ENCODE results near the gene ARID3C.
A peak's percentile ranks its signal among the peaks of the same experiment; 100 is the strongest.
"Not testable (repeated sequence)": the region's sequence is repeated elsewhere in the genome, so short reads cannot be mapped to it uniquely, and the experiment has no call there.

The ARID3C gene

DNA sequence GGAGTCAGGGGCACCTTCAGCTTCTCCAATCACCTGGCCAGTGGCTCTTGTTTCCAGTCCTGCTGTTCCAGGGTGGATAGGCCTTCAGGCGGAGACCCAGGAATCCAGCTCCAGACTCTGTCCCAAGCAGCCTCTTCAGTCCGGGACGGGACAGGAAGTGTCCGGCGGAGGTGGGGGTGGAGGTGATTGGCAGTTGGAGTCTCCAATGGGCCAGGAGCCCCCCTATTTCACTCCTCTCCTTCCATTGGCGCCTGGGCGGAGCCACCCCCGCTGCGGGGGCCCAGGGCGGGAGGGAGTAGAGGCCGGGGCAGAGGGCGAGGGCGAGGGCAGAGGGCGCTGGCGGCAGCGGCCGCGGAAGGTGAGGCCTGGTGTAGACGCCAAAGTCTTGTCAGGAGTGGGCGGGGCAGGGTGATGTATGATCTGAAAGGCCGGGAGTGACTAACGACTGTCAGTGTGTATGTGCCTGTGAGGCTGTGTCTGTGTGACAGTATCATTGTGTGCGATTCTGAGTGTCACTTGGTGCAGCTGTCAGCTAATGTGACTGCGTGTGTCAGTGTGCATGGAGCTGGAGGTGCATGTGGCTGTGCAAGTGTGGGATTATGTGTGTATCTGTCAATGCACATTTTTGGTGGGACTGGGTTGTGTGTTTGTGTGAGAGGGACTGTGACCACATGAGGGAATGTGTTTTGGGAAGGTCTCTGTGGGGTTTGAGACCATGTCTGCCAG, 23.2 kb upstream of the ARID3C start, which contains the start of gene IL11RA:
IL11RA (plus strand) TSS at position 310 of the 726 bp plus-strand sequence. CDS start 3,033 bp downstream, outside the sequence.
- DNase-seq = no peak

DNA sequence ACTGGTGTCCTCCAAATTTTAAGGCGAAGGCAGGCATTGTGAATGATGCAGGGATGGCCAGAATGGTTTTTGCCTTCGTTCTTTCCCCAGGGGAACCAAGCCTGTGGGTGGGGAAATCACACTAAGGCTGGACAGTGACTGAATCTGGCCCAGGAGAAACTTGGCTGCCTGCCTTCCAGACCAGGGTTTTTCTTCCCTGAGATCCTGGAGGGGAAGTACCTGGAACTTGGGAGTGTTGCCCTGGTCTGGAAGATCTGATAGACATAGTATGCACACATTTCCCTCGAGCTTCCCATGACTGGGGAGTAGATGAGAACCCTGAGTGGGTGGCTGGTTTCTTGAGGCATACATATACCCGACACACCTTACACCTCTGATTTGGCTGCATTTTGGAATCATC, 22.5 kb upstream of the ARID3C start:
- DNase-seq = no peak

DNA sequence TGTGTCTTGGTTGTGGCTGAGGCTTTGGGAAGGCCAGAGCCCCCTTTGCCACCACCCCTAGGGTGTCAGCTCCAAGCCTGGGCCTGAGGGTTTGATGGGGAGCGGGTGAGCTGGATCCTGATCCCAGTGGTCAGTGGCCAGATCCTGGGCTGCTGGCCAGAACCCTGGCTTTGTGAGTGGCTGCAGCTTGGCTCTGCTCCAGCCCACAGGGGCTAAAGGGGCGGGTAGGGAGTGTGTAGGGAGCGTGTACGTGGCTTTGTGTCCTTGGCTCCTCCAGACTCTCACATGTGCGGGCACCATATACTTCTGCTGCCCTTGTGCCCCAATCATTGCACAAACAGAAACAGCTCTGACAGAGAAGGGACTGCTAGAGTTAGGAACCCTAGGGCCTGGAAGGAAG, 21.9 kb upstream of the ARID3C start:
- no peak for DNase-seq

DNA sequence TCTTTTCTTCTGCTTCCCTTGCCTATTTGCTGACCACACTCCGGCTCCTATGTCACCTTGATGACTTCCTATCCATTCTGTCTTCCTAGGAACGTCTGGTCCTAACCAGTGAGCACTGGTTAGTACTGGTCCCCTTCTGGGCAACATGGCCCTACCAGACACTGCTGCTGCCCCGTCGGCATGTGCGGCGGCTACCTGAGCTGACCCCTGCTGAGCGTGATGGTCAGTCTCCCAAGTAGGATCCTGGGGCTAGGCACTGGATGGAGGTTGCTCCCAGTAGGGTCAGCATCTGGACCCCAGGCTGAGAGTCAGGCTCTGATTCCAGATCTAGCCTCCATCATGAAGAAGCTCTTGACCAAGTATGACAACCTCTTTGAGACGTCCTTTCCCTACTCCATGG, 19.8 kb upstream of the ARID3C start:
- DNase-seq = no peak

DNA sequence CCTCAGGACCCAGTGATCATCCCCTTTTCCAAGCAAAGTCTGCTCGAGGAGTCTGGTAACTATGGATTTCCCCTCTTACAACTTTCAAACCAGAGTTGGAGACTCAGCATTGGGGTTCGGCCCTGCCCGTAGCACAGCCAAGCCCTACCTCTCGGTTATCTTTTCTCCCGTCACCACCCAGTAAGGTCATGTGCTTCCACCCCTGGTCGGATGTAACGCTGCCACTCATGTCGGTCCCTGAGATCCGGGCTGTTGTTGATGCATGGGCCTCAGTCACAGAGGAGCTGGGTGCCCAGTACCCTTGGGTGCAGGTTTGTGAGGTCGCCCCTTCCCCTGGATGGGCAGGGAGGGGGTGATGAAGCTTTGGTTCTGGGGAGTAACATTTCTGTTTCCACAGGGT, 18.8 kb upstream of the ARID3C start:
- DNase-seq = no peak

DNA sequence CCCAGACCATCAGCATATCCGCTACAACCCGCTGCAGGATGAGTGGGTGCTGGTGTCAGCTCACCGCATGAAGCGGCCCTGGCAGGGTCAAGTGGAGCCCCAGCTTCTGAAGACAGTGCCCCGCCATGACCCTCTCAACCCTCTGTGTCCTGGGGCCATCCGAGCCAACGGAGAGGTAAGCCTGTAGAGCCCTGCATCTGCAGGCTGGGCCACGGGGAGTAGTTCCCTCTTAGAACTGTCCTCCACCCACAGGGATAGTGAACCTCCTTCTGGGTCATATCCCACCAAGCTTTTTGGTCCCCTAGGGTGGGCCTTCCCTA, 18.2 kb upstream of the ARID3C start:
- DNase-seq = no peak

DNA sequence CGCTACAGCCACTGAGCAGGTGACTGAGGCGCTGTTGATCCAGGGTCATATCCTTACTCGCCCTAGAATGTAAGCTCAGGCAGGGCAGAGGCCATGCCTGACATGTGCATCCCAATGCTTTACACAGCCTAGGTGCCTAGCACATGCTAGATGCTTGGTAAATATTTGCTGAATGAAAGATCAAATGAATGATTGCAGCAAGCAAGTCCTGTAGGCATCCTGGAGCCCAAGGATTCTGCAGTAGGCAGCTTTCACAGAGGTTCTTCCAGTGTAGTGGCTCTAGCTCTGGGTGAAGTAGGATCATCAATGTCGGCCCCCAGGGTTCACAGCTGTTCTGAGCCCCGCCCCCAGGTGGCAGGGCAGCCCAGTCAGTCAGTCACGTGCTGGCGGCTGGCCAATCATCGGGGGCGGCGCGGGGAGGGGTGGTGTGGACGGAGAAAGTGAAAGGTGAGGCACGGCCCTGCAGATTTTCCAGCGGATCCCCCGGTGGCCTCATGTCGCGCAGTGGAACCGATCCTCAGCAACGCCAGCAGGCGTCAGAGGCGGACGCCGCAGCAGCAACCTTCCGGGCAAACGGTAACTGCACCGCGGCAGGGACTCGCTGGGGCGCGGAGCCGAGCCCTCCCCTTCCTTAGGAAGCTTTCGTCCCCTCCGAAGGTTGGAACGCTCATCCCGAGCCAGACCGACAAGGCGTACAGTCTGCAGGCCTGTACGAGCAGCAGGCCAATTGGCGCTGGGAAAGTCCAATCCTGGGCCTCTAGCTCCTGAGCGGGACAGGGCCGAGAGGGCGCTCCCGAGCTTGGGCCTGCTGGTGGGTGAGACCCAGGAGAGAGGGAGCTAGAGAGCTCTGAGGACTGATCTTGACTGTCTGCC, 17.6 kb upstream of the ARID3C start, which contains the start of gene GALT:
GALT (plus strand) TSS at position 465 of the 873 bp plus-strand sequence; CDS start at position 495, 30 bp downstream.
- DNase-seq = peak; percentile 88

DNA sequence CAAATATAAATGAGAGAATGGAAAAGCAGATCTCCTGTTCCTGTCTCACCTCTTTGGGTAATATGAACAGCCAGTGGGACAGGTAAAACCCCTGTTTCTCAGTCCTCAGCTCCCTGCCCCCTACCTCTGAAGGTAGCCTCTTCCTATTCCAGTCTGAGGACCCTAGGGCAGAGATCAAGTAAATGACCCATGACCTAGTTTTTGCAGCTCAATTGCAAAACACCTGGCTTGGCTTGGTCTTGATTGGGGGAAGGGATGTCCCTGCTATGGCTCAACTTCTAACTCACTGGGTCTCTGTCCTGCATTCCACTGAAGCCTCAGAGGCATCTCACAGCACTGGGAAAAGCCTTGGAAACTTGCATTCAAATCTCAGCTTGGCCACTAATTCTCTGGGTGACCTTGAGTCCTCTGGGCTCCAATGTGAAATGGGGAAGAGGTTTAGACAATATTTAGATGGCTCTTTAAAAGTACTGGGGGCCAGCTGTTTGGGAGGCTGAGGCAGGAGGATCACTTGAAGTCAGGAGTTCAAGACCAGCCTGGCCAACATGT, 16.0 kb upstream of the ARID3C start:
- no peak for DNase-seq

DNA sequence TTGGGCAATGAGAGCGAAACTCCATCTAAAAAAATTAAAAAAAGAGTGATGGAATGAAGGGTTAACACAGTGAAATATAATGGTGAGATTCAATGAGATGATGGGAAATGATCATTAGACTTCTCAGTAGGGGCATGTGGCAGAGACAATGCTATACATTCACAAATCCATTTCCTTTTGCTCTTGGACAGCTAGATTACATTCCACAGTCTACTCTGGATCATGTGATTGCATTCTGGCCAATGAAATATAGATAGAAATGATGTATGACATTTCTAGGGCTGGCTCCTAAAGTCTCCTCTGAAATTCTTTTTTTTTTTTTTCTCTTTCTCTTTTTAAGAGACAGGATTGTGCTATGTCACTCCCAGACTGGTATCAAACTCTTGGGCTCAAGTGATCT, 13.8 kb upstream of the ARID3C start:
- DNase-seq = no peak

DNA sequence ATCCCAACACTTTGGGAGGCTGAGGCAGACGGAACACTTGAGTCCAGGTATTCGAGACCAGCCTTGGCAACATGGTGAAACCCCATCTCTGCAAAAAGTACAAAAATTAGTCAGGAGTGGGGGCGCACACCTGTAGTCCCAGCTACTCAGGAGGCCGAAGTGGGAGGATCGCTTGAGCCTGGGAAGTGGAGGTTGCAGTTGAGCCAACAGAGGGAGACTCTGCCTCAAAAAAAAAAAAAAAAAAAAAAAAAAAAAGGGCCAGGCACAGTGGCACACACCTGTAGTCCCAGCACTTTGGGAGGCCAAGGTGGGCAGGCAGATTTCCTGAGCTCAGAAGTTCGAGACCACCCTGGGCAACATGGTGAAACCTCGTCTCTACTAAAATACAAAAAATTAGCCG, 10.5 kb upstream of the ARID3C start:
- DNase-seq = not testable (repeated sequence)

DNA sequence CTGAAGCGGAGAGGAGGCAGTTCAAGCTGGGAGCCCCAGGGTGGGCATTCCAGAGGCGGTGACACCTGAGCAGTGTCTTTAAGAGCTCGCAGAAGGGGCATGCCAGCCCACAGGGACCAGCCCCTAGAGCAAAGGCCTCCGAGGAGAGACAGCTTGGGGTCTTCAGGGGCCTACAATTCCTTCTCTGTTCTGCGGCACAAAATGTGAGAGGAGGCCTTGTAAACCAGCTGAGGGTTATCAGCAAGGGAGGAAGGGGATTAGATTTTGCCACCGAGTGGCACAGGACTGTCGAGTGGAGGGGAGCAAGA, 9.2 kb upstream of the ARID3C start:
- no peak for DNase-seq

DNA sequence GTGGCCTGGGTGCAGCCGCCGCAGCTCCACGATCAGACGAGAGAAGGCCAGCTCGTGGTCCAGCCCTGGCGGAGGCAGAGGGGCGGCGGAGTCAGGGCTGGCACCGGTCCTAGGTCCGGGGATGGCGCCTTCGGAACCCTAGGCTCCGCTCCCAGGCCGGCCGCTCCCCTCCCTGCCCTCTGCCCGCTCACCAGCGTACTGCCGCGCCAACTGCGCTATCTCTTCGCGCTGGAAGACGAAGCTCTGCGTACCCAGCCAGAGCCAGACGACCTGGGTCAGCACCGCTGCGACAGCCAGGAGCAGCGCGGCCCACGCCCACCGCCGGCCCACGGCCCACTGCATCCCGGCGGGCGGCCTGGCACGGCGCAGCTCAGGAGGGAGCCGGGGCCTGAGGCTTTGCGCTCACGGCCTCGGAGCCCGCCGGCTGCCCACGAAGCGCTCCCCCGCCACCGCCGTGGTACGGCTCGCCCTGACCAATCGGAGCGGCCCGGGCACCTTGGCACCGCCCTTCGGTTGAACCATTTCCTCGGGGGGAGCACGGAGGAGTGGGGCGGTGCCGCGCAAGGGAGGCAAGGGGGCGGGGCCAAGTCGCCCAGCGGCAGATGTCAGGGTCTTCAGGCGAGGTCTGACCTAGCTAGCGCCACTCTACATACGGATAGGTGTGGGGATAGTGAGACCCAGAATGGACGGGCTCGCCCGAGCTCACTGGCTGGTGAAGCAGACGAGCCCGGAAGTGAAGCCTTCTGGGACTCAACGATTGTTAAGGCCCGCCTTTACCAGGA, 8.7 kb upstream of the ARID3C start, which contains the start of gene SIGMAR1:
SIGMAR1 (minus strand) TSS at position 432 of the 782 bp plus-strand sequence; CDS start at position 342, 90 bp downstream.
- peak; percentile 89 for DNase-seq

DNA sequence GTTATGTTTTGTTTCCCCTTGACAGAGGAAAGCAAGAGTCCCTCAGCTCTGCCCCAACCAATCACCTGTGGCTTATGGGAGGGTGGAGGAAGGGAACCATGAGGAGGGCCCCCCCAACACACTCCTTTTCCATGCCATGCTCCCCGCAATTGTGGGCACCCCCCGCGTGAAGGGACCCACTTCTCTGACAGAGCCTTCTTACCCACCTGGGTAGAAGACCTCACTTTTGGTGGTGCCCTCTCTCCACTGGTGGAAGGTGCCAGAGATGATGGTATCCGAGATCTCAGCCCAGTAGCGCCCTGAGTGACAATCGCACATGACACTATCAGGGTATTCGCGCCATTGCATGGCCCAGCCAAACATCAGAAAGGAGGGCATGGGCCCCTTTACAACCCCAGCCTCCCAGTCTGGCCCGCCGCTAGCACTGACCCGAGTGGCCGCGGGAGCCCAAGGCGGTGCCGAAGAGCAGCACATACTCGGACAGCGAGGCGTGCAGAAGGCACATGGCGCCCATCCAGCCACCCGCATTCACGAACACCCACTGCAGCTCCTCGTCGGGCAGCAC, 8.0 kb upstream of the ARID3C start:
- DNase-seq = no peak

DNA sequence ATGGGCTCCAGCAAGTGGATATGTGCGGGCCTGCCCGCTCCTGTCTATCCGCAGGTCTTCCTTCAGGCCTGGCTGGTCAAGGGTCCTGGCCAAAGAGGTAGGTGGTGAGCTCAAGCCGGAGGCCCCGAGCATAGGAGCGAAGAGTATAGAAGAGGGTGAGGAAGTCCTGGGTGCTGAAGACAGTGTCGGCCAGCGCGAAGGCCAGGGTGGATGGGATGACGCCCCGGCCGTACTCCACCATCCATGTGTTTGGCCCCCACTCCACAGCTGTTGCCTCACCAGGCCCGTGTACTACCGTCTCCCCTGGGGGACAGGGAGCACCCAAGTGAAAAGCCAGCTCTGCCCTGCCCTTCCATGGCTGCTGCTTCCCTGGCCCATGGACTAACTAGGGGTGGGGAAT, 6.7 kb upstream of the ARID3C start:
- DNase-seq = no peak

DNA sequence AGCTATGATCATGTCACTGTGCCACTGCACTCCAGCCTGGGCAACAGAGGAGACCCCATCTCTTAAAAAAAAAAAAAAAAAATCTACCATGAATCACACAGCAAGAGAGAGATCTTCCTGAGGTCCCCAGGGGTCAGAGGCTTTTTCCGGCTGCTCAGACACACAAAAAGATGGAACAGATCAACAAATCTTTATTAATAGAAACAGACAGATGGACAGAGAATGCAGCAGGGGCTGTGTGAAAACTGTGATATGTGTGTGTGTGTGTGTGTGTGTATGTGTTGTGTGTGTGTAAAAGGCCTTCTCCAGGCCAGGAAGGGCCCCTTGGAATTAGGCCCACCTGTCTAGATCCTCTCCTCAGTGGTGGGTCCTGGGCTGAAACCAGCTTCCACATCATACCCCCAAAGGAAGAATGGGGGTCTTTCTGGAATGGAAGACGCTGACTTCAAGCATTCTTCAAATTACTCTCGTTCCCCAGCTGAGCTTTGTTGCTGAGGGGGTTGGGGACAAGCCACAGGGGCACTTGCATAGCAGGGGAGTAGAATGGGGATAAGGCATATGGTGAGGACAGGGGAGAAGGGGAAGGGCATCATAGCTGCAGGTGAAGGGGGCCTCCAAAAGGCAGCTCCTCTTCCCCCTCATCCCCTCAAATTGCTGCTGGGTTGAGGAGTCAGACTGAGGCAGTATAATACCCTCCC, 5.8 kb upstream of the ARID3C start:
- no peak for DNase-seq

DNA sequence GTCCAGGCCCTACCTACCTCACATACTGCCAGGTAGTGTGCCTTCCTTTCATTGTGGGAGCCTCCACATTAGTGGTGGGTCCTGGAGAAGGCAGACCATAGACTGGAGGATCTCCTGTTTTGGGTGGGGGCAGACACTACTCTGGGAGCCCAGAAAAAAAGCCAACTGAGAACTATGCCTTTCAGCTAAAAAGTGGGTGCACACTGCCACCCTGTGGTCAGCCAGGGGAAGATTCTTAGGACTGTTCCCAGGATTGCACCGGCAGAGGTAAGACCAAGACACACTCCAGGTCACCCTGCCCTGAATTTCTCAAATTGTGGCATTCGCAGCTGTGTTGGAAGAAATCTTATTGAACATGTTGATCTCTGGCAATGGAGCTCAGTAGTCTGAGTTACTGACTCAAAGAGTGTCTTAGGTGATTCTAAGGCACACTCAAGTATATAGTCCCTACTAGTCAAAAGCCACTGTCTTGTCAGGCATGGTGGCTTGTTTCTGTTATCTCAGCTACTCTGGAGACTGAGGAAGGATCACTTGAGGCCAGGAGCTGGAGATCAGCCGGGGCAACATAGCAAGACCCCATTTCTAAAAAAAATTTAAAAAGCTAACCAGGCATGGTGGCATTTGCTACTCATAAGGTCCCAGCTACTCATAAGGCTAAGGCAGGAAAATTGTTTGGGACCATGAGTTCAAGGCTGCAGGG, 5.1 kb upstream of the ARID3C start:
- peak; percentile 36 for DNase-seq

DNA sequence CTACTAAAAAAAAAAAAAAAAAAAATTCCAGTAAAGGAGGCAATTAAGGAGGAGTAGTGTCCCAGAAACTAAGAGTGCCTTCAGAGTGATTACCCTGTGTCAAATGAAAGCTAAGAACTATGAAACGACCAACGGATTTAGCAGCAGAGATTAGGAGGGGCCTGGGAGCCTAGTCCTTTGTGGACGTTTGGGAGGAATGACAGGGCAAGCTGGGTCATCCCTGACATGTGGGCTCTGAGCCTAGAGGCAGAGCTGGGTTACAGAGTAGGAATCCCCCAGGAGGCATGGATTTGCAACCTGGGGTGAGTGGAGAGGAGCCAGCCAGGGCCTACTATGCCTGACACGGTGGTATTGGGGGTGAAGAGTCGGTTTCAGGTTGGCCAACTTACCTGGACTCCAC, 4.3 kb upstream of the ARID3C start:
- DNase-seq = no peak

DNA sequence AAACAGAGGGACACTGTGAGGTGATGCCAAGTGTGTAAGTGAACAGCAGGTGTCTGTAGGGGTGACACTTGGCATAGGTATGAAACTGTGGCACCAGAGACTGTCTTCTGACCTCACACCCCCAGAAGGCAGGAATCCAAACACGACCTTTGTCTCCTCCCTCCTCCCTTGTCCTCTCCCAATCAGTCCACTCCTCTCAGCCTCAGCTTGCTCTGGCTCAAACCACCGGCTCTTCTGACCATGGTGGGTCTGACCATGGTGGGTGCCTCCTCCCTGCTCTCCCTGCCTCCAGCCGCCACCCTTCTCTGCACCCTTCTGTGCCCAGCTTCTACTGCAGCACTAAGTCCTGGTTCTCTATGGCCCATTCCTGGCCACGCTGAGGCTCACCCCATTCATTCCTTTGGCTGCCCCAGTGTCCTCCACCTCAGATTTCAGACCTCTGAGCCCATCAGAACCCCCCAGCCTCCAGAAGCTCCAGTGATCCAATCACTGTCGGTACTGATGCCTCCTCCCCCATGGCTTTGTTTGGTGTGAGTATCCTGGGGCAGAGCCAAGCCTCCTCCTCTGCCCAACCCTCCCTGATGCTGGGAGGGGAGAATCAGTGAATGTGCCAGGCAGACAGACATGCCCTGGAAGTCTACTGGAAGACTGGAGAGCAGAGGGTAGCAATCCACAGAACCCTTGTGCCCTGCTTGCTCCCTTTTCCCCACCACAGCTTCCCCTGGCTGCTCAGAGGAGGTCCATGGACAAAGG, 1.7 kb upstream of the ARID3C start:
- no peak for DNase-seq

DNA sequence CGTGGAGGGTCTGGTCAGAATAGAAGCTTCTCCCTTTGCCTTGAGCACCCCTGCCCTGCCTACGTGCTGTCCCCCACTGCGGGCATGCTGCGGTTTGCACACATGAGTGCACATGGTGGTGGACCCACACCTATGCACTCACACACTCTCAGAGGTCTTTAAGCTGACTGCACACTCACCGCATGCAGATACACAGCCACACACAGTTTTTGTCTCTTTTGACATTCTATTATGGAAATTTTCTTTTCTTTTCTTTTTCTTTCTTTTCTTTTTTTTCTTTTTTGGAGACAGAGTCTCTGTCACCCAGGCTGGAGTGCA, 584 bp upstream of the ARID3C start:
- DNase-seq = no peak

DNA sequence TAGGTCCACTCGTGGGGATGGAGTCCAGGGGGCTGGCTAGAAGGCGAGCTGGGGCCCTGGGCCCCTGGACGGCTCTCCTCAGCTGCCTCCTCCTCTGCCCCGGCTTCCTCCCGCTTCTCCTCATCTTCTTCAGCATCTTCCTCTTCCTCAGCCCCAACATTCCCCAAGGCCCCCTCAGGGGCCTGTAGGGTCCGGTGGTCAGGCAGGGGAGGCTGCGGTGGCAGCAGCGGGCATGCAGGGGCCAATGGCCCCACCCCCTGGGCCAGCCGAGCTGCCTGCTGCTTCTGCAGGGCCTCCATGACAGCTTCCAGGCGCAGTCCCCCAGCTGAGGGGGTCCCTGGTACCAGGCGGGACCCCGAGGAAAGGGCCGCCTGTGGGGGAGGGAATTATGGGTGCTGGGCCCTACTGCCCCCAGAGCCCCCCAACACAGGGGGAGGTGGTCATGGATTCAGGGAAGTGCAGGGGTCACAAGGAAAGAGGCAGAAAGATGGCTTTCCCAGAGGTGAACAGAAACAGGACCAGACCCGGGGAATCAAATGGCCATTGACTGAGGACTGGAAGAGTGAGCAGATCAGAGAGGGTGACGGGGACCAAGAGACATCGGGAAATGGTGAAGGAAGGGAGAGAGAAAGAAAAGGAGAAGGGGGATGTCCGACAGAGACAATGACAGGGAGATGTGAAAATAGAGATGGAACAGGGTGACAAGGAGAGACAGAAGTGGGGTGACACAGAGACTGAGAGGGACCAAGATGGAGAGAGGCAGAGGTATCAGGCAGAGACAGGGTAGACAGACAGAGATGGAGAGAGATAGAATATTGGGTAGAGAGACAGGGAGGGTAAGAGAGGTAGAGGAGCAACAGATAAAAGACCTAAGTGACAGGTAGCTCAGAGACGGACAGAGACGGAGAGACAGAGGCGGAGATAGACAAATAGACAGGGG, 880 bp downstream of the ARID3C start:
- DNase-seq = no peak
